Psoas muscle (tissue), 8 donors: Measurements from ENCODE around the gene TOM1L2. TPM values are rescaled to one million over a fixed set of nuclear protein-coding genes. Genes with fewer than 3 reads are reported as not detected.

Experiments
- ATAC-seq, 4 donors: fragments of 200-7000 bp; cut with Tn5 transposase; one replicate each; pipeline ENCODE4 v1.9.1; 2020; ENCODE audit warnings: moderate library complexity in 3 of 4, mild to moderate bottlenecking in 2 of 4
- DNase-seq, 2 donors: peaks; one replicate each; pipeline ENCODE4 v3.0.0-alpha.2; 2020
- H3K27ac ChIP-seq: fragments of 200-600 bp; one replicate; pipeline ENCODE4 v1.8.0; 2022
- H3K27me3 ChIP-seq, 3 donors: fragments of 200-600 bp in 1 of 3; one replicate each; pipeline versions ENCODE4 v1.6.1 to v1.8.0; 2013 to 2022; ENCODE audit warnings: low read length in 2 of 3, mild to moderate bottlenecking in 2 of 3, moderate library complexity in 1 of 3; ENCODE audit not compliant: insufficient read depth in 3 of 3
- H3K36me3 ChIP-seq, 2 donors: fragments of 200-600 bp in 1 of 2; one replicate each; pipeline versions ENCODE4 v1.6.1 to v1.8.0; 2013 to 2022; ENCODE audit warnings: low read depth in 1 of 2, mild to moderate bottlenecking in 1 of 2, moderate library complexity in 1 of 2; ENCODE audit not compliant: insufficient read depth in 1 of 2
- H3K4me1 ChIP-seq: fragments of 200-600 bp; one replicate; pipeline ENCODE4 v1.8.0; 2022
- H3K4me3 ChIP-seq: fragments of 200-600 bp; one replicate; pipeline ENCODE4 v1.8.0; 2022; ENCODE audit warnings: mild to moderate bottlenecking
- H3K9me3 ChIP-seq: fragments of 200-600 bp; one replicate; pipeline ENCODE4 v1.8.0; 2022
- WGBS, 3 donors: extraction: QIAGEN DNeasy Blood & Tissue Kit; methylation state at CpG; one replicate each; pipeline versions ENCODE4 v1.1.6 to v1.1.7; 2013; 5-methylcytosine and 5-hydroxymethylcytosine counted together
- intact Hi-C, 2 donors: fragments of 100-400 bp; cut with DNase I; formaldehyde crosslinking; loops; one replicate each; pipeline versions ENCODE4 v1.11.0 to v1.14.2; 2022
- polyA plus RNA-seq, 3 donors: library from polyadenylated mRNA; stranded (reverse); fragments of 200-250 nt; gene quantifications; one replicate each; pipeline ENCODE4 v1.2.3, GENCODE V29; 2013
- total RNA-seq, 4 donors: library from RNA; stranded (reverse); fragmentation: NEBNext Ultra II Directional in 2 of 4; extraction: Animal tissue kit (Norgen Biotek cat#: 25700) in 2 of 4; gene quantifications; one replicate each; pipeline versions ENCODE4 v1.2.1 to v1.2.4, GENCODE V29; 2021 to 2023
- TF ChIP-seq, protein P1 (sequence below): fragments of 200-600 bp; IDR thresholded peaks from one replicate; pipeline ENCODE4 v1.8.0; 2022; ENCODE audit warnings: antibody characterized with exemption
- donor health status: healthy with polysubstance abuse.
- donor health status: DM: no; HTN: no; CAD: no; lungs with moderate emphysema.
- donor health status: Bipolar disorder and iron deficiency.
- donor health status: healthy.
- donor health status: DM: yes; HTN: yes; CAD: no.
- donor health status: DM: no; HTN: no; CAD: no.
- donor health status: DM: no; HTN: no; CAD: no.
- donor health status: DM: yes; HTN: yes; CAD: no.

The TOM1L2 gene
- total and polyA plus RNA-seq, 7 donors: 13.3 to 89.8 (median 72.0) TPM

- no peak overlapping the region for H3K27ac ChIP-seq
- DNase-seq (no peak), ATAC-seq (no peak)
- H3K9me3 ChIP-seq: no peaks in the 10 kb centered on the region
- H3K4me3 ChIP-seq: no peak overlapping the region
- no peaks in the 10 kb centered on the region for H3K36me3 ChIP-seq
- TF ChIP-seq, protein P1, sequence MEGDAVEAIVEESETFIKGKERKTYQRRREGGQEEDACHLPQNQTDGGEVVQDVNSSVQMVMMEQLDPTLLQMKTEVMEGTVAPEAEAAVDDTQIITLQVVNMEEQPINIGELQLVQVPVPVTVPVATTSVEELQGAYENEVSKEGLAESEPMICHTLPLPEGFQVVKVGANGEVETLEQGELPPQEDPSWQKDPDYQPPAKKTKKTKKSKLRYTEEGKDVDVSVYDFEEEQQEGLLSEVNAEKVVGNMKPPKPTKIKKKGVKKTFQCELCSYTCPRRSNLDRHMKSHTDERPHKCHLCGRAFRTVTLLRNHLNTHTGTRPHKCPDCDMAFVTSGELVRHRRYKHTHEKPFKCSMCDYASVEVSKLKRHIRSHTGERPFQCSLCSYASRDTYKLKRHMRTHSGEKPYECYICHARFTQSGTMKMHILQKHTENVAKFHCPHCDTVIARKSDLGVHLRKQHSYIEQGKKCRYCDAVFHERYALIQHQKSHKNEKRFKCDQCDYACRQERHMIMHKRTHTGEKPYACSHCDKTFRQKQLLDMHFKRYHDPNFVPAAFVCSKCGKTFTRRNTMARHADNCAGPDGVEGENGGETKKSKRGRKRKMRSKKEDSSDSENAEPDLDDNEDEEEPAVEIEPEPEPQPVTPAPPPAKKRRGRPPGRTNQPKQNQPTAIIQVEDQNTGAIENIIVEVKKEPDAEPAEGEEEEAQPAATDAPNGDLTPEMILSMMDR: no peak
- intact Hi-C loops: no loop called here
- WGBS, 3 donors: 96 to 98% (median 98%) methylated on average over 3 of the region's 3 CpGs
- H3K27me3 ChIP-seq: no peaks in the 10 kb centered on the region
- H3K4me1 ChIP-seq: peaks cover 22% of the 10 kb centered on the region
Measured at GRCh38 chr17:17952691-17953090, 19.5 kb downstream of the TOM1L2 start.

DNA sequence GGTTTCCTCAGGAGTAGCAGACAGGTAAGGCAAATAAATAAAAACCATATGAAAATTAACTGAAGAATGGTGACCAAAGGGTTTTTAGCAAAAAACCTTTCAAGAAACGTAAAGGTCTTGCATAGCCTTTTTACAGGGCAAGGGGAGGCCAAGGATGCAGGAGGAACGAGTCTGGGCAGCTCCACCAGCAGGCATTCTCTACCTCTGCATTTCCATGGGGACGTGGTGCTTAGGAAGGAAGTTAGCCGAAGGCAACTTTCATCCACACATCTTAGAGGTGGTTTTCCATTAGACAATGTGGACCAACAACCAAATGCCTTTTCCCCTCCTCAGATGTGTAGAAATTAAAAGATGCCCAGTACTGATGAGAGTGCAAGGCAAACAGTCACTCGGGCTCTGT lies 20.7 kb downstream of the TOM1L2 start:
- peaks cover 25% of the 10 kb centered on the region for H3K4me1 ChIP-seq
- intact Hi-C loops: no loop called here
- ATAC-seq: no peak
- H3K9me3 ChIP-seq: no peaks in the 10 kb centered on the region
- TF ChIP-seq, protein P1: no peak
- H3K36me3 ChIP-seq: no peaks in the 10 kb centered on the region
- 81 to 85% (median 84%) methylated on average over 5 of the region's 5 CpGs for WGBS, 3 donors
- no peak for DNase-seq
- no peaks in the 10 kb centered on the region for H3K27me3 ChIP-seq
- no peak overlapping the region for H3K4me3 ChIP-seq
- H3K27ac ChIP-seq: no peak overlapping the region

GRCh38 chr17:17950806-17951205 lies 21.4 kb downstream of the TOM1L2 start:
- no peaks in the 10 kb centered on the region for H3K27me3 ChIP-seq
- no peak overlapping the region for H3K27ac ChIP-seq
- peaks cover 32% of the 10 kb centered on the region for H3K4me1 ChIP-seq
- WGBS, 3 donors: 93 to 100% (median 100%) methylated on average over 1 of the region's 1 CpG
- no peaks in the 10 kb centered on the region for H3K9me3 ChIP-seq
- ATAC-seq (no peak), DNase-seq (no peak)
- no peaks in the 10 kb centered on the region for H3K36me3 ChIP-seq
- intact Hi-C loops: no loop called here
- TF ChIP-seq, protein P1: no peak
- H3K4me3 ChIP-seq: no peak overlapping the region

GRCh38 chr17:17950347-17950746 lies 21.9 kb downstream of the TOM1L2 start:
- 95 to 96% (median 95%) methylated on average over 7 of the region's 7 CpGs for WGBS, 3 donors
- H3K36me3 ChIP-seq: no peaks in the 10 kb centered on the region
- ATAC-seq: peak in 1 of 4 donors; percentile 13

DNA sequence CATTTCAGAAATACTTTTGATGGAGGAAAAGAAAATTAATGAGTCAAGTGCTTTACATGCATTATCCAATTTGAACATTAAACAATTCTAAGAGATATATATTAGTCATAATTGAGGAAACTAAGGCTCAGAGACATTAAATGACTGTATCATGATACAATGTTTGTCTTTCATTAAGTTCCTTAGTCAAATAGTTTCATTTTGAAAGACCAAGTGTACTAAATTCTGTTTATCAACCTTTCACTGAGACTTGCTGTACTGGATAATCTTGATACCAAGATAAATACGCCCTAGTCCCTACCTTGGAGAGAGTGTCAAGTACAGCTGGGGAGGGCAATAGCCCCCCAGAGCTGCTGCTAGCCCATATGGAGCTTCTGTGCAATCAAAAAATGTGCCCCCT lies 24.2 kb downstream of the TOM1L2 start:
- Histone ChIP-seq H3K4me3 (no peak overlapping the region), H3K36me3 (no peaks in the 10 kb centered on the region), H3K4me1 (peaks cover 57% of the 10 kb centered on the region), H3K9me3 (no peaks in the 10 kb centered on the region), H3K27ac (no peak overlapping the region), H3K27me3 (no peaks in the 10 kb centered on the region)
- intact Hi-C loops: no loop called here
- TF ChIP-seq, protein P1: no peak
- ATAC-seq (no peak), DNase-seq (no peak)
- WGBS, 3 donors: 90 to 100% (median 95%) methylated on average over 1 of the region's 1 CpG

More at GRCh38 chr17:17950347-17950746, 21.9 kb downstream of the TOM1L2 start:
- no peak overlapping the region for H3K4me3 ChIP-seq
- no peaks in the 10 kb centered on the region for H3K27me3 ChIP-seq
- H3K9me3 ChIP-seq: no peaks in the 10 kb centered on the region
- TF ChIP-seq, protein P1: no peak
- DNase-seq: no peak
- H3K4me1 ChIP-seq: peaks cover 37% of the 10 kb centered on the region
- intact Hi-C loops: no loop called here
- no peak overlapping the region for H3K27ac ChIP-seq
